ENCODE results near the gene PCK1. TPM values are rescaled to one million over a fixed set of nuclear protein-coding genes. Genes with fewer than 3 reads are reported as not detected.

PCK1 gene
- polyA plus RNA-seq, 5 donors, result 0.18 to 0.55 (median 0.22) TPM

- DNase-seq, result no peak
Observed at GRCh38 chr20:57536120-57536708, 24.7 kb upstream of the PCK1 start.

- DNase-seq, result no peak
Observed at GRCh38 chr20:57536771-57537724, 23.9 kb upstream of the PCK1 start.

- no peak for DNase-seq
Observed at GRCh38 chr20:57537822-57538221, 23.1 kb upstream of the PCK1 start.

GRCh38 chr20:57539889-57540288, 21.0 kb upstream of the PCK1 start:
- DNase-seq, result no peak

GRCh38 chr20:57540890-57541580, 19.9 kb upstream of the PCK1 start:
- DNase-seq, result no peak

- DNase-seq, result no peak
Observed at GRCh38 chr20:57543754-57544153, 17.2 kb upstream of the PCK1 start.

- peak in 1 of 2 donors; percentile 14 for DNase-seq
Observed at GRCh38 chr20:57544838-57545564, 15.9 kb upstream of the PCK1 start.

- DNase-seq, result no peak
Observed at GRCh38 chr20:57545927-57546662, 14.8 kb upstream of the PCK1 start.

GRCh38 chr20:57546956-57547649, 13.8 kb upstream of the PCK1 start:
- no peak for DNase-seq

- DNase-seq, result no peak
Observed at GRCh38 chr20:57548177-57549058, 12.5 kb upstream of the PCK1 start.

GRCh38 chr20:57552471-57552870, 8.4 kb upstream of the PCK1 start:
- no peak for DNase-seq

GRCh38 chr20:57553376-57554018, 7.4 kb upstream of the PCK1 start:
- no peak for DNase-seq

- no peak for DNase-seq
Observed at GRCh38 chr20:57555457-57556184, 5.3 kb upstream of the PCK1 start.

- DNase-seq, result no peak
Observed at GRCh38 chr20:57556980-57557274, 4.0 kb upstream of the PCK1 start.

GRCh38 chr20:57557926-57558613, 2.8 kb upstream of the PCK1 start:
- DNase-seq, result no peak

GRCh38 chr20:57558614-57559288, 2.2 kb upstream of the PCK1 start:
- no peak for DNase-seq

- no peak for DNase-seq
Observed at GRCh38 chr20:57559289-57559634, 1.6 kb upstream of the PCK1 start.
